22Rv1 (cell line): ENCODE measurements around the gene TBCK.

Source experiments
- ZFX ChIP-seq: fragments of 450-650 bp; IDR thresholded peaks from 2 replicates; pipeline ENCODE4 v1.6.1; 2017; ENCODE audit warnings: antibody characterized with exemption, borderline replicate concordance
- TF ChIP-seq, protein P1 (sequence below): fragments of 450-650 bp; IDR thresholded peaks from 2 replicates; pipeline ENCODE4 v1.5.1; 2017; ENCODE audit warnings: mild to moderate bottlenecking

DNA sequence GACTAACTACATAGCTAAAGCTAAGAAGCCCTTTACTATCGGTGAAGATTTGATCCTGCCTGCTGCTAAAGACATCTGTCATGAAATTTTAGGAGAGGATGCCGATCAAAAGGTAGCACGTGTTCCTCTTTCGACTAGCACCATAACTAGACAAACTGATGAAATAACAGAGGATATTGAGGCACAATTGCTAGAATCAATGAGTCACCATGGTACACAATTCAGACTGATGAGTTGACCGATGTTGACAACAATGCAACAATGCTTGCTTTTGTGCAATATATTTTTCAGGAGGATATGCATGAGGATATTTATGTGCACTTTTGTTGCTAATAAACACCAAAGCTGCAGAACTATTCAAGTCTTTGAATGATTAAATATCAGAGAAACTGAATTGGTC is 24.3 kb downstream of the TBCK start:
- TF ChIP-seq, protein P1, sequence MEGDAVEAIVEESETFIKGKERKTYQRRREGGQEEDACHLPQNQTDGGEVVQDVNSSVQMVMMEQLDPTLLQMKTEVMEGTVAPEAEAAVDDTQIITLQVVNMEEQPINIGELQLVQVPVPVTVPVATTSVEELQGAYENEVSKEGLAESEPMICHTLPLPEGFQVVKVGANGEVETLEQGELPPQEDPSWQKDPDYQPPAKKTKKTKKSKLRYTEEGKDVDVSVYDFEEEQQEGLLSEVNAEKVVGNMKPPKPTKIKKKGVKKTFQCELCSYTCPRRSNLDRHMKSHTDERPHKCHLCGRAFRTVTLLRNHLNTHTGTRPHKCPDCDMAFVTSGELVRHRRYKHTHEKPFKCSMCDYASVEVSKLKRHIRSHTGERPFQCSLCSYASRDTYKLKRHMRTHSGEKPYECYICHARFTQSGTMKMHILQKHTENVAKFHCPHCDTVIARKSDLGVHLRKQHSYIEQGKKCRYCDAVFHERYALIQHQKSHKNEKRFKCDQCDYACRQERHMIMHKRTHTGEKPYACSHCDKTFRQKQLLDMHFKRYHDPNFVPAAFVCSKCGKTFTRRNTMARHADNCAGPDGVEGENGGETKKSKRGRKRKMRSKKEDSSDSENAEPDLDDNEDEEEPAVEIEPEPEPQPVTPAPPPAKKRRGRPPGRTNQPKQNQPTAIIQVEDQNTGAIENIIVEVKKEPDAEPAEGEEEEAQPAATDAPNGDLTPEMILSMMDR = no peak
- no peak for TF ChIP-seq ZFX
